ENCODE results near the gene HUWE1.

DNA sequence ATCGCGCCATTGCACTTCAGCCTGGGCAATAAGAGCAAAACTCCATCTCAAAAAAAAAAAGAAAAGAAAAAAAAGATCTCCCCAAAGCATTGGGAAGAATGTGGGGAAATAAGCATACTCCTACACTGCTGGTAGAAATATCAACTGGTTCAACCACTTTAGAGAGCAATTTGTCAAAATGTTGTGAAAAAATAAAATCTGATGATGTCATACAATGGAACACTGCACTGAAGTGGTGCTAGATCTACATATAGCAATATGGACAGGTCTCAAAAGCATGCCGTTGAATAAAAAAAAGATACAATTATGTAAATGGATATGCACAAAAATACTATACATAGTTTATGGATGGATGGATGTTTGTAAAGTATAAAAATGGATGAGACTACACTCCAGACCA lies 18.3 kb upstream of the HUWE1 start:
- TF ChIP-seq, protein P1, sequence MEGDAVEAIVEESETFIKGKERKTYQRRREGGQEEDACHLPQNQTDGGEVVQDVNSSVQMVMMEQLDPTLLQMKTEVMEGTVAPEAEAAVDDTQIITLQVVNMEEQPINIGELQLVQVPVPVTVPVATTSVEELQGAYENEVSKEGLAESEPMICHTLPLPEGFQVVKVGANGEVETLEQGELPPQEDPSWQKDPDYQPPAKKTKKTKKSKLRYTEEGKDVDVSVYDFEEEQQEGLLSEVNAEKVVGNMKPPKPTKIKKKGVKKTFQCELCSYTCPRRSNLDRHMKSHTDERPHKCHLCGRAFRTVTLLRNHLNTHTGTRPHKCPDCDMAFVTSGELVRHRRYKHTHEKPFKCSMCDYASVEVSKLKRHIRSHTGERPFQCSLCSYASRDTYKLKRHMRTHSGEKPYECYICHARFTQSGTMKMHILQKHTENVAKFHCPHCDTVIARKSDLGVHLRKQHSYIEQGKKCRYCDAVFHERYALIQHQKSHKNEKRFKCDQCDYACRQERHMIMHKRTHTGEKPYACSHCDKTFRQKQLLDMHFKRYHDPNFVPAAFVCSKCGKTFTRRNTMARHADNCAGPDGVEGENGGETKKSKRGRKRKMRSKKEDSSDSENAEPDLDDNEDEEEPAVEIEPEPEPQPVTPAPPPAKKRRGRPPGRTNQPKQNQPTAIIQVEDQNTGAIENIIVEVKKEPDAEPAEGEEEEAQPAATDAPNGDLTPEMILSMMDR (IDR thresholded peaks at IDR 0.05; ENCODE audit: low read depth, low read length): no peak
- no peak for TF ChIP-seq EZH2phosphoT487 (IDR thresholded peaks at IDR 0.05; ENCODE audit: low read depth)

Measured in OCI-LY3 (cell line).